AG10803 (cell line): ENCODE data around the gene SLC6A1.
A peak's percentile ranks its signal among the peaks of the same experiment; 100 is the strongest.

Experiments
- DNase-seq: peaks from one replicate; pipeline ENCODE4 v3.0.0; 2010; ENCODE audit warnings: low read depth
- H3K4me3 ChIP-seq: 2 replicates; pipeline ENCODE4 v1.5.1; 2011; ENCODE audit warnings: mild to moderate bottlenecking, low read length, control low read depth
- TF ChIP-seq, protein P1 (sequence below): conservative IDR thresholded peaks from 2 replicates; pipeline ENCODE4 v1.5.1; 2011; ENCODE audit warnings: mild to moderate bottlenecking, low read length, control low read depth, inconsistent platforms

SLC6A1 gene

DNA sequence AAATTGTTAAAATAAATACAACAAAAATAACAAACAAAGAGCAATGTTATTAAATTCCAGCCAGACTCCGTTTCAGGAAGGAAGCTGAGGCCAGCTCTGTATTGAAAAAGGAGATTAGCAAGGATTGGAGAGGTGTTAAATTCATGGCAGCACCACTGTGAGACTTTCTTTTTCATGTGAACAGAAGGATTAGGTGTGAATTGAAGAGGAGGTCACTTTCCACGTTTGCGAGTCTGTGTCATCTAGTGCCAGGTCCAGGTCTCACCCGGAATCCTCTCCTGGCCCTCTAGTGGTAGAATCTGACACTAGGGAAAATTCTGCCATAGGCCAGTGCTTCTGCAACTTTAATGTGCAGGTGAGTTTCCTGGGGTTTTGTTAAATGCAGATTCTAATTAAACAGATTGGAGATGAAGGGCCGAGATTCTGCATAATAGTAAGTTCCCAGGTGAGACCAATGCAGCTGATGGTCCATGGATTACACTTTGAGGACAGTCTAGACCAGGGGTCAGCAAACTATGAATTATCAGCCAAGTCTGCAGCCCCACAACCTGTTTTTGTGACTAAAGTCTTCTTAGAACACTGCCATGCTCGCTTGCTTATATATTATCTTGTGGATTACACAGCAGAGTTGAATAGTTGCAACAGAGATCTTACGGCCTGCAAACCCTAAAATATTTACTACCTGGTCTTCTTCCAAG is 9.2 kb upstream of the SLC6A1 start:
- peak; percentile 25 for DNase-seq
- TF ChIP-seq, protein P1, sequence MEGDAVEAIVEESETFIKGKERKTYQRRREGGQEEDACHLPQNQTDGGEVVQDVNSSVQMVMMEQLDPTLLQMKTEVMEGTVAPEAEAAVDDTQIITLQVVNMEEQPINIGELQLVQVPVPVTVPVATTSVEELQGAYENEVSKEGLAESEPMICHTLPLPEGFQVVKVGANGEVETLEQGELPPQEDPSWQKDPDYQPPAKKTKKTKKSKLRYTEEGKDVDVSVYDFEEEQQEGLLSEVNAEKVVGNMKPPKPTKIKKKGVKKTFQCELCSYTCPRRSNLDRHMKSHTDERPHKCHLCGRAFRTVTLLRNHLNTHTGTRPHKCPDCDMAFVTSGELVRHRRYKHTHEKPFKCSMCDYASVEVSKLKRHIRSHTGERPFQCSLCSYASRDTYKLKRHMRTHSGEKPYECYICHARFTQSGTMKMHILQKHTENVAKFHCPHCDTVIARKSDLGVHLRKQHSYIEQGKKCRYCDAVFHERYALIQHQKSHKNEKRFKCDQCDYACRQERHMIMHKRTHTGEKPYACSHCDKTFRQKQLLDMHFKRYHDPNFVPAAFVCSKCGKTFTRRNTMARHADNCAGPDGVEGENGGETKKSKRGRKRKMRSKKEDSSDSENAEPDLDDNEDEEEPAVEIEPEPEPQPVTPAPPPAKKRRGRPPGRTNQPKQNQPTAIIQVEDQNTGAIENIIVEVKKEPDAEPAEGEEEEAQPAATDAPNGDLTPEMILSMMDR = peak; percentile 86
- H3K4me3 ChIP-seq = no peak overlapping the region

DNA sequence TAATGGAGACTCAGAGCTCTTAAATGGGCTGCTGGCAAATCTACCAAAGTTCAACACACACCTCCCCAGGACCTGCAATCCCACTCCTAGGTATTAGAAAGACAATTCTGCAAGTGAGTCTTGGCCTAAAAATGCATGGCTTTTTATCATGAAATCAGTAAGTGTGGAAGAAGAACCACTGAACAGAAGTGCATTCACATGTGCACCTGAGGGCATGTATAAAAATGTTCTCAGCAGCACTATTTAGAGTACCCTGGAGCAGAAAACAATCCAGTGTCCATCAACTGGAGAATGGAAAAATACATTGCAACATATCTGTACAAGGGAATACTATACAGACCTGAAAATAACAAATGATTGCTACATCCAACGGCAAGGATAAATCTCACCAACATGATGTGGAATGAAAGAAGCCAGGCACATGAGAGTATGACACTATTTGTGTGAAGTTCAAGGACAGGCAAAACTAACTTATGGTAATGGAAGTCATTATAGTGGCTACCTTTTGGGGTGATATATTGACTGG is 8.1 kb upstream of the SLC6A1 start:
- TF ChIP-seq, protein P1 = no peak
- no peak for DNase-seq
- no peak overlapping the region for H3K4me3 ChIP-seq

DNA sequence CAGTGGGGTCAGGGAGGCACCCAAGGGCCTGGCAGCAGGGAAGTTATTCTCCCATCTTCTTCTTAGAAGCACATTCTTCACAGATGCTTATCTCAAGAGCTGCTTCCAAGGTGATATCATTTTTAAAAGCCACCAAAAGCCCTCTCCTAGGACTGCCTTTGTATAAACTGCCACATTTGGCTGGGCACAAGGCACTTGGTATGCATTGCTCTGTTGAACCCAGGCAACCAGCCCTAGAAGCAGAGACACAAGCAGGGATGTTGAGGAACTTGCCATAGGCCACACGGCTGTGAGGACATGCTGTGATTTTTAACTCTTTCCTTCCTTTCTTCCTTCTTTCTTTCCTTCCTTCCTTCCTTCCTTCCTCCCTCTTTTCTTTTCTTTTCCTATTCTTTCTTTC is 7.4 kb upstream of the SLC6A1 start:
- DNase-seq = no peak
- H3K4me3 ChIP-seq = no peak overlapping the region
- TF ChIP-seq, protein P1 = no peak

DNA sequence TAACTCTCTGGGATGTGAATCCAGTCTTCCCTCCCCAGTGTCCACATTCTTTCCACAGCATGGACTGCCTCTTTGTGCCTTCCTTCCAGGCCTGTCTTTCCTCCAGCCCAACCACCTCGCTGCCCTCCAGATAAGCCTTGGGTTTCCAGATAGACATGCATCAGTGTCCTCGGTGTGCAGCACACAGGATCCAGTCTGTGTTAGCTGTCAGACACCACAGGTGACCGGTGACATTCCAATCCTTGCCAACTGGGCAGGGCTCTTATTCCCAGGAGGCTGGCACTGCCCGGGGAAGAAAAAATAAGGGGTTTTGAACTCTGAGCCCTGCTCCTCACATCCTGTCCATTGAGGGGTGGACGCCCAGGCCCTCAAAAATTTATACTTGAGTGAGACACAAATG is 6.0 kb upstream of the SLC6A1 start:
- TF ChIP-seq, protein P1 = no peak
- H3K4me3 ChIP-seq = no peak overlapping the region
- no peak for DNase-seq

DNA sequence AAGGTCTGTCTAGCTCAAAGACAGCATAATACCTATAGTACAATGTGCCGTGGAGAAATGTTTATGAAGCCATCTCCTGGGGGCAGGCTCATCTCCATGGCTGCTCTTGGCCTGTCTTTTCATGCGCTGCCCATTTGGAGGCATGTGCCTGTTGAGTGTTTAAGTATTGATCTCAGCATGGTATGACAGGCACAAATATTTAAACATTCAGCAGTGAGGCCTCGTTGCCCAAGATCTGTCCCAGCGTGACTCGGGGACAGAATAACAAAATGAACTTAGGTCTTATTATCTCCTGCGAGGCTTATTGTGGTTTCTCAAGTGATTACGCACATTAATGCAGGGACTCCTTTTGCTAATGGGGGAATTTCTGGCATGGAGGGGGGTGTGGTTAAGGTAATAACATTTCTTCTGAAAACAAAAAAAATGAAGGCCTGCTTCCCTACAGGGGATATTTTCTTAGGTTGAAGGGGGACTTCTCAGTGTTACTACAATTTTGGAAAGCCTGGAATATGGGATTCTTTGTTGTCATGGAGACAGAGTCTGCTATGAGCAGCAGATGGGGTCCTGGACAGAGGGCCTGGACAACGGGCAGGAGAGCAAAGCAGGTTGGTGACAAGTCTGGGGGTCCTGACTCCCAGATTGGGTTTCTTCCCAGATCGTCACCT is 4.4 kb upstream of the SLC6A1 start:
- no peak for DNase-seq
- TF ChIP-seq, protein P1 = no peak
- no peak overlapping the region for H3K4me3 ChIP-seq

DNA sequence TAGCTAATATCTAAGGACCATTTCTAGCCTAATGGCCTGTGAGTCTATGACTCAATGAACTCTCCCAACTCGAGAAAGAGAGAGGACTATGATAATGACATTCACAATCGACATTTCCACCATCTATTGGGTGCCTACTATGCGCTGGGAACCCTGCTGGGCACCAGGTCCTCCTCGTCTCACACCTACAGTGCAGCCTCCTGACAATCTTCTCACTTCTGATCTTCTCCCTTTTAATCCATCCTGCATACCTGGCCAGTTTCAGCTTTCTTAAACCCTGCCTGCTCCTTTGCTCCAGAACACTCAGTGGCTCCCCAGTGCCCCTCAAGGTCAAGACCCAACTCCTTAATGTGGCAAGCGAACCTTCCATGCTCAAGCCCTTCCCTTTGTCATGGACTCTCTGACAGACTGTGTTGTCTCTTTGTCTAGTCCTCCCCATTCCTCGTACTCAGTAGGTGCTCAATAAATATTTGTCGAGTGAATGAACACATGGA is 3.5 kb upstream of the SLC6A1 start:
- TF ChIP-seq, protein P1 = no peak
- H3K4me3 ChIP-seq = no peak overlapping the region
- no peak for DNase-seq
